Measurements from ENCODE around the gene HMGCS1. TPM values are rescaled to one million over a fixed set of nuclear protein-coding genes. Genes with fewer than 3 reads are reported as not detected.

Gene HMGCS1
- total RNA-seq, 5 donors from 2014 or later (not counting 1 experiment from before 2014, with no cell fraction given): 29.2 to 49.1 (median 36.2) TPM

GRCh38 chr5:43353668-43354067 is 40.5 kb upstream of the HMGCS1 start:
- H3K27me3 ChIP-seq (replicated peaks in 1 of 2; ENCODE audit: control insufficient read depth in 2 of 2, extremely low read depth in 1 of 2, insufficient read depth in 2 of 2, low read length in 1 of 2): no peaks in the 10 kb centered on the region
- Mint-ChIP-seq H3K27ac (no peak overlapping the region), H3K4me1 (no peaks in the 10 kb centered on the region), H3K9me3 (no peaks in the 10 kb centered on the region), H3K4me3 (no peak overlapping the region), H3K36me3 (no peaks in the 10 kb centered on the region), H3K27me3 (peaks cover 11 to 17% of the 10 kb centered on the region in 2 donors)
- no peak overlapping the region for H3K27ac ChIP-seq (ENCODE audit: low read length)
- no peaks in the 10 kb centered on the region for H3K9me3 ChIP-seq
- no peaks in the 10 kb centered on the region for H3K36me3 ChIP-seq (ENCODE audit: control insufficient read depth in 2 of 2, extremely low read depth in 1 of 2, insufficient read depth in 1 of 2, low read length in 1 of 2)
- no peak overlapping the region for H3K4me3 ChIP-seq (ENCODE audit: control insufficient read depth in 1 of 2, extremely low read depth in 1 of 2, low read length in 1 of 2)
- ChIA-PET CTCF (no interaction called here), POLR2A (no interaction called here)
- DNase-seq (no peak), ATAC-seq (replicated peaks in 1 of 4) (no peak)
- H3K4me1 ChIP-seq (ENCODE audit: control insufficient read depth in 1 of 2, extremely low read depth in 1 of 2, insufficient read depth in 2 of 2, low read length in 2 of 2): no peaks in the 10 kb centered on the region
- whole genome bisulfite sequencing (ENCODE audit: insufficient coverage): no CpG with 5 or more reads among the region's 1 CpG

- Histone ChIP-seq H3K27me3 (replicated peaks in 1 of 2; ENCODE audit: control insufficient read depth in 2 of 2, extremely low read depth in 1 of 2, insufficient read depth in 2 of 2, low read length in 1 of 2) (no peaks in the 10 kb centered on the region), H3K9me3 (no peaks in the 10 kb centered on the region), H3K4me3 (ENCODE audit: control insufficient read depth in 1 of 2, extremely low read depth in 1 of 2, low read length in 1 of 2) (no peak overlapping the region), H3K36me3 (ENCODE audit: control insufficient read depth in 2 of 2, extremely low read depth in 1 of 2, insufficient read depth in 1 of 2, low read length in 1 of 2) (no peaks in the 10 kb centered on the region), H3K4me1 (ENCODE audit: control insufficient read depth in 1 of 2, extremely low read depth in 1 of 2, insufficient read depth in 2 of 2, low read length in 2 of 2) (no peaks in the 10 kb centered on the region), H3K27ac (ENCODE audit: low read length) (no peak overlapping the region)
- no peak overlapping the region for H3K27ac Mint-ChIP-seq
- H3K9me3 Mint-ChIP-seq: no peaks in the 10 kb centered on the region
- DNase-seq: no peak
- ChIA-PET CTCF (no interaction called here), POLR2A (no interaction called here)
- no peaks in the 10 kb centered on the region for H3K4me1 Mint-ChIP-seq
- no peak overlapping the region for H3K4me3 Mint-ChIP-seq
- no peak for ATAC-seq (replicated peaks in 1 of 4)
- no CpG with 5 or more reads among the region's 2 CpGs for WGBS (ENCODE audit: insufficient coverage)
- H3K27me3 Mint-ChIP-seq: peaks cover 13 to 23% of the 10 kb centered on the region in 2 donors
- H3K36me3 Mint-ChIP-seq: no peaks in the 10 kb centered on the region
Measured at GRCh38 chr5:43352915-43353314, 39.7 kb upstream of the HMGCS1 start.

DNA sequence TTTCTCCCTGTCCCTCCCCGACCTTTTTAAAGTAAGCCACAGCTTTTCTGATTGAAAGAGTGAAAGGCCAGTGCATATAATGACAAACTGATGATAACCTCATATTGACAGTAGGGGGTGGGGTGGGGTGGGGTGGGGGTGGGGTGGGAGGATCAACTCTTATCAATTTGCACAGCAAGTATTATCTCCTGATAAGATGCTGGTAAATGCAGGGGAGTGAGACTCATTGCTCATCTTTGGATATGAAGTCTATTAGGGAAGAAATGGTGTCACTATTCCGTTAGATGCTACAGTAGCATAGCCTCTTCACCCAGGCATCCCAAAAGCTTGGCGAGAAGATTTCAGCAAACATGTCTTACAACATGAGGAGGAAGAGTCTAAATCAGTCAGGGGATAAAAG is 38.9 kb upstream of the HMGCS1 start:
- Mint-ChIP-seq H3K36me3 (no peaks in the 10 kb centered on the region), H3K27me3 (peaks cover 13 to 26% of the 10 kb centered on the region in 2 donors), H3K9me3 (no peaks in the 10 kb centered on the region), H3K27ac (no peak overlapping the region), H3K4me3 (no peak overlapping the region), H3K4me1 (no peaks in the 10 kb centered on the region)
- ChIA-PET CTCF (interaction anchor here in 1 of 2 donors (0.7 kb wide), 1 partner anchor 243 kb away, joined by 5 read pairs; no protein-coding TSS in a partner anchor), POLR2A (no interaction called here)
- Histone ChIP-seq H3K4me3 (ENCODE audit: control insufficient read depth in 1 of 2, extremely low read depth in 1 of 2, low read length in 1 of 2) (no peak overlapping the region), H3K9me3 (no peaks in the 10 kb centered on the region), H3K27ac (ENCODE audit: low read length) (no peak overlapping the region), H3K27me3 (replicated peaks in 1 of 2; ENCODE audit: control insufficient read depth in 2 of 2, extremely low read depth in 1 of 2, insufficient read depth in 2 of 2, low read length in 1 of 2) (no peaks in the 10 kb centered on the region), H3K4me1 (ENCODE audit: control insufficient read depth in 1 of 2, extremely low read depth in 1 of 2, insufficient read depth in 2 of 2, low read length in 2 of 2) (no peaks in the 10 kb centered on the region), H3K36me3 (ENCODE audit: control insufficient read depth in 2 of 2, extremely low read depth in 1 of 2, insufficient read depth in 1 of 2, low read length in 1 of 2) (no peaks in the 10 kb centered on the region)
- DNase-seq: no peak
- no CpG with 5 or more reads among the region's 3 CpGs for WGBS (ENCODE audit: insufficient coverage)
- ATAC-seq (replicated peaks in 1 of 4): no peak

- peaks cover 11 to 21% of the 10 kb centered on the region in 2 donors for H3K27me3 Mint-ChIP-seq
- ChIA-PET CTCF (interaction anchor here in 1 of 2 donors (0.5 kb wide), 1 partner anchor 64 kb away, joined by 3 read pairs; no protein-coding TSS in a partner anchor), POLR2A (no interaction called here)
- no peaks in the 10 kb centered on the region for H3K36me3 ChIP-seq (ENCODE audit: control insufficient read depth in 2 of 2, extremely low read depth in 1 of 2, insufficient read depth in 1 of 2, low read length in 1 of 2)
- H3K36me3 Mint-ChIP-seq: no peaks in the 10 kb centered on the region
- H3K4me1 ChIP-seq (ENCODE audit: control insufficient read depth in 1 of 2, extremely low read depth in 1 of 2, insufficient read depth in 2 of 2, low read length in 2 of 2): no peaks in the 10 kb centered on the region
- no peaks in the 10 kb centered on the region for H3K4me1 Mint-ChIP-seq
- no peaks in the 10 kb centered on the region for H3K27me3 ChIP-seq (replicated peaks in 1 of 2; ENCODE audit: control insufficient read depth in 2 of 2, extremely low read depth in 1 of 2, insufficient read depth in 2 of 2, low read length in 1 of 2)
- H3K4me3 ChIP-seq (ENCODE audit: control insufficient read depth in 1 of 2, extremely low read depth in 1 of 2, low read length in 1 of 2): no peak overlapping the region
- H3K9me3 Mint-ChIP-seq: no peaks in the 10 kb centered on the region
- no peak overlapping the region for H3K27ac Mint-ChIP-seq
- DNase-seq (no peak), ATAC-seq (replicated peaks in 1 of 4) (no peak)
- H3K4me3 Mint-ChIP-seq: no peak overlapping the region
- H3K27ac ChIP-seq (ENCODE audit: low read length): no peak overlapping the region
- no CpG with 5 or more reads among the region's 1 CpG for WGBS (ENCODE audit: insufficient coverage)
- H3K9me3 ChIP-seq: no peaks in the 10 kb centered on the region
Measured at GRCh38 chr5:43348861-43349363, 35.7 kb upstream of the HMGCS1 start.

GRCh38 chr5:43348207-43348606 is 35.0 kb upstream of the HMGCS1 start:
- H3K27ac ChIP-seq (ENCODE audit: low read length): no peak overlapping the region
- no peak for ATAC-seq (replicated peaks in 1 of 4)
- Mint-ChIP-seq H3K9me3 (no peaks in the 10 kb centered on the region), H3K4me1 (no peaks in the 10 kb centered on the region), H3K36me3 (no peaks in the 10 kb centered on the region), H3K4me3 (no peak overlapping the region), H3K27me3 (peaks cover 16 to 21% of the 10 kb centered on the region in 2 donors), H3K27ac (no peak overlapping the region)
- POLR2A ChIA-PET: no interaction called here
- no peaks in the 10 kb centered on the region for H3K9me3 ChIP-seq
- no peaks in the 10 kb centered on the region for H3K36me3 ChIP-seq (ENCODE audit: control insufficient read depth in 2 of 2, extremely low read depth in 1 of 2, insufficient read depth in 1 of 2, low read length in 1 of 2)
- no peaks in the 10 kb centered on the region for H3K27me3 ChIP-seq (replicated peaks in 1 of 2; ENCODE audit: control insufficient read depth in 2 of 2, extremely low read depth in 1 of 2, insufficient read depth in 2 of 2, low read length in 1 of 2)
- DNase-seq: no peak
- CTCF ChIA-PET: no interaction called here
- 94% methylated on average over 2 of the region's 4 CpGs for WGBS (ENCODE audit: insufficient coverage)
- no peak overlapping the region for H3K4me3 ChIP-seq (ENCODE audit: control insufficient read depth in 1 of 2, extremely low read depth in 1 of 2, low read length in 1 of 2)
- no peaks in the 10 kb centered on the region for H3K4me1 ChIP-seq (ENCODE audit: control insufficient read depth in 1 of 2, extremely low read depth in 1 of 2, insufficient read depth in 2 of 2, low read length in 2 of 2)

GRCh38 chr5:43338862-43339261 is 25.6 kb upstream of the HMGCS1 start:
- ATAC-seq (replicated peaks in 1 of 4): no peak
- no peaks in the 10 kb centered on the region for H3K4me1 Mint-ChIP-seq
- no peak overlapping the region for H3K27ac Mint-ChIP-seq
- Histone ChIP-seq H3K9me3 (no peaks in the 10 kb centered on the region), H3K27me3 (replicated peaks in 1 of 2; ENCODE audit: control insufficient read depth in 2 of 2, extremely low read depth in 1 of 2, insufficient read depth in 2 of 2, low read length in 1 of 2) (peaks cover 0 to 16% of the 10 kb centered on the region in 2 experiments), H3K27ac (ENCODE audit: low read length) (no peak overlapping the region), H3K36me3 (ENCODE audit: control insufficient read depth in 2 of 2, extremely low read depth in 1 of 2, insufficient read depth in 1 of 2, low read length in 1 of 2) (no peaks in the 10 kb centered on the region), H3K4me3 (ENCODE audit: control insufficient read depth in 1 of 2, extremely low read depth in 1 of 2, low read length in 1 of 2) (no peak overlapping the region), H3K4me1 (ENCODE audit: control insufficient read depth in 1 of 2, extremely low read depth in 1 of 2, insufficient read depth in 2 of 2, low read length in 2 of 2) (no peaks in the 10 kb centered on the region)
- ChIA-PET POLR2A (no interaction called here), CTCF (no interaction called here)
- DNase-seq: no peak
- H3K9me3 Mint-ChIP-seq: peaks cover 12 to 26% (median 16%) of the 10 kb centered on the region in 3 donors
- peaks cover 3% of the 10 kb centered on the region for H3K36me3 Mint-ChIP-seq
- no peak overlapping the region for H3K4me3 Mint-ChIP-seq
- WGBS (ENCODE audit: insufficient coverage): 73% methylated on average over 1 of the region's 1 CpG
- peaks cover 27 to 34% of the 10 kb centered on the region in 2 donors for H3K27me3 Mint-ChIP-seq

DNA sequence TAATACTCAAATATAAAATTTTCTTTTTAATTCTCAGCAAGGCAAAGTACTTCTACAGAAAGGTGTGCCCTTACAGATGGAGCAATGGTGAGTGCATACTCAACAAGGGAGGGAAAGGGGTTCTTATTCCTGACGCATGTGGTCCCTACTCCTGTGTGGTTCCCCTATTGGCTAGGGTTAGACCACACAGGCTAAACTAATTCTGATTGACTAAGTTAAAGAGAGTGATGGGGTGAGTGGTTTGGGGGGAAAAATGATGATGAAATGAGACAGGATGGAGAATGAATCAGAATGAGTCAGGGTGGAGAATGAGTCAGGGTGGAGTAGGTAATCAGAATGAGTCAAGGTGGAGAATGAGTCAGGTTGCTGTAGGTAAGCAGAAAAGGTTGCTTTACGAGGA is 22.9 kb upstream of the HMGCS1 start:
- Histone ChIP-seq H3K36me3 (ENCODE audit: control insufficient read depth in 2 of 2, extremely low read depth in 1 of 2, insufficient read depth in 1 of 2, low read length in 1 of 2) (no peaks in the 10 kb centered on the region), H3K4me1 (ENCODE audit: control insufficient read depth in 1 of 2, extremely low read depth in 1 of 2, insufficient read depth in 2 of 2, low read length in 2 of 2) (no peaks in the 10 kb centered on the region), H3K27ac (ENCODE audit: low read length) (no peak overlapping the region), H3K4me3 (ENCODE audit: control insufficient read depth in 1 of 2, extremely low read depth in 1 of 2, low read length in 1 of 2) (no peak overlapping the region), H3K9me3 (no peaks in the 10 kb centered on the region), H3K27me3 (replicated peaks in 1 of 2; ENCODE audit: control insufficient read depth in 2 of 2, extremely low read depth in 1 of 2, insufficient read depth in 2 of 2, low read length in 1 of 2) (peaks cover 0 to 14% of the 10 kb centered on the region in 2 experiments)
- DNase-seq (no peak), ATAC-seq (replicated peaks in 1 of 4) (no peak)
- Mint-ChIP-seq H3K9me3 (peaks cover 10 to 32% (median 12%) of the 10 kb centered on the region in 3 donors), H3K4me1 (no peaks in the 10 kb centered on the region), H3K27ac (no peak overlapping the region), H3K4me3 (no peak overlapping the region), H3K36me3 (peaks cover 3% of the 10 kb centered on the region), H3K27me3 (peaks cover 40 to 44% of the 10 kb centered on the region in 2 donors)
- CTCF ChIA-PET: no interaction called here
- POLR2A ChIA-PET: no interaction called here
- WGBS (ENCODE audit: insufficient coverage): 57% methylated on average over 1 of the region's 2 CpGs

Measured in T-cell (primary cell).